Activated naive CD4-positive, alpha-beta T cell treated with anti-CD3 and anti-CD28 coated beads for 36 hours (primary cell): ENCODE measurements around the gene GDF15. TPM values are rescaled to one million over a fixed set of nuclear protein-coding genes. Genes with fewer than 3 reads are reported as not detected.
"Not testable (repeated sequence)": the region's sequence is repeated elsewhere in the genome, so short reads cannot be mapped to it uniquely, and the experiment has no call there.

Source experiments
- CTCF ChIA-PET: fragments of 350-600 bp; sonication (Branson Sonifier 250); formaldehyde crosslinking; loops from one replicate; lab custom pipeline; 2021; ENCODE audit warnings: antibody characterized with exemption; lab: Charles Lee
- DNase-seq: peaks from one replicate; pipeline ENCODE4 v3.0.0-alpha.2; 2020
- H3K27ac Mint-ChIP-seq: one replicate; pipeline ENCODE4 v1.8.0; 2021; ENCODE audit warnings: mild to moderate bottlenecking, mixed read lengths
- H3K27me3 Mint-ChIP-seq: one replicate; pipeline ENCODE4 v1.8.0; 2021; ENCODE audit warnings: low read depth, mixed read lengths
- H3K36me3 Mint-ChIP-seq: one replicate; pipeline ENCODE4 v1.8.0; 2021; ENCODE audit warnings: low read depth, mixed read lengths
- H3K4me1 Mint-ChIP-seq: one replicate; pipeline ENCODE4 v1.8.0; 2021; ENCODE audit warnings: low read depth, mixed read lengths
- H3K4me3 Mint-ChIP-seq: one replicate; pipeline ENCODE4 v1.8.0; 2021; ENCODE audit warnings: mild to moderate bottlenecking, moderate library complexity, mixed read lengths
- H3K9me3 Mint-ChIP-seq: one replicate; pipeline ENCODE4 v1.8.0; 2021; ENCODE audit warnings: mixed read lengths
- intact Hi-C: fragments of 100-400 bp; cut with micrococcal nuclease; formaldehyde crosslinking; loops from one replicate; pipeline ENCODE4 v1.15.1; 2023
- total RNA-seq, 2 experiments: library from RNA; stranded (reverse); gene quantifications; one replicate each; pipeline ENCODE4 v1.2.3, GENCODE V29; 2021

Gene GDF15
- total RNA-seq, 2 experiments from 2014 or later: 0.20 TPM; not detected in 1

GRCh38 chr19:18364826-18365528 lies 21.0 kb upstream of the GDF15 start:
- no peaks in the 10 kb centered on the region for H3K27me3 Mint-ChIP-seq
- intact Hi-C loops: no loop called here
- no peak for DNase-seq
- peak overlapping the region; percentile 27 for H3K27ac Mint-ChIP-seq
- H3K4me1 Mint-ChIP-seq: peaks cover 1% of the 10 kb centered on the region
- CTCF ChIA-PET: interaction anchor here (1.2 to 1.3 kb wide), 2 partner anchors 23 to 24 kb away, joined by 3 read pairs; no protein-coding TSS in a partner anchor
- no peak overlapping the region for H3K4me3 Mint-ChIP-seq
- H3K36me3 Mint-ChIP-seq: peaks cover 10% of the 10 kb centered on the region
- H3K9me3 Mint-ChIP-seq: peaks cover 1% of the 10 kb centered on the region

- H3K36me3 Mint-ChIP-seq: peaks cover 10% of the 10 kb centered on the region
- no peak for DNase-seq
Observed at GRCh38 chr19:18366021-18366435, 19.9 kb upstream of the GDF15 start.

GRCh38 chr19:18368504-18369222 lies 17.3 kb upstream of the GDF15 start:
- intact Hi-C loops: no loop called here
- Mint-ChIP-seq H3K9me3 (peaks cover 1% of the 10 kb centered on the region), H3K4me3 (no peak overlapping the region), H3K4me1 (peaks cover 2% of the 10 kb centered on the region), H3K36me3 (peaks cover 4% of the 10 kb centered on the region), H3K27me3 (no peaks in the 10 kb centered on the region), H3K27ac (no peak overlapping the region)
- CTCF ChIA-PET: interaction anchor here (0.5 to 0.7 kb wide), 2 partner anchors 48 to 116 kb away, joined by 3 to 5 read pairs; no protein-coding TSS in a partner anchor
- DNase-seq: no peak

More at GRCh38 chr19:18366021-18366435, 19.9 kb upstream of the GDF15 start:
- Mint-ChIP-seq H3K4me3 (no peak overlapping the region), H3K27me3 (no peaks in the 10 kb centered on the region), H3K27ac (no peak overlapping the region), H3K4me1 (peaks cover 1% of the 10 kb centered on the region), H3K9me3 (peaks cover 1% of the 10 kb centered on the region)
- intact Hi-C loops: no loop called here
- CTCF ChIA-PET: interaction anchor here (0.6 to 1.7 kb wide), 3 partner anchors 22 to 37 kb away, joined by 3 to 7 read pairs (median 4); no protein-coding TSS in a partner anchor

GRCh38 chr19:18373407-18373891 lies 12.5 kb upstream of the GDF15 start:
- intact Hi-C loops: no loop called here
- CTCF ChIA-PET: interaction anchor here (1.3 kb wide), 1 partner anchor 15 kb away, joined by 3 read pairs; no protein-coding TSS in a partner anchor
- H3K9me3 Mint-ChIP-seq: no peaks in the 10 kb centered on the region
- peak overlapping the region; percentile 71 for H3K27ac Mint-ChIP-seq
- no peaks in the 10 kb centered on the region for H3K36me3 Mint-ChIP-seq
- no peak for DNase-seq
- H3K4me1 Mint-ChIP-seq: peaks cover 9% of the 10 kb centered on the region
- H3K27me3 Mint-ChIP-seq: no peaks in the 10 kb centered on the region
- H3K4me3 Mint-ChIP-seq: no peak overlapping the region

- no peaks in the 10 kb centered on the region for H3K9me3 Mint-ChIP-seq
- CTCF ChIA-PET: interaction anchor here (1.3 kb wide), 1 partner anchor 15 kb away, joined by 3 read pairs; no protein-coding TSS in a partner anchor
- H3K4me1 Mint-ChIP-seq: peaks cover 9% of the 10 kb centered on the region
- peak; percentile 81 for DNase-seq
- intact Hi-C loops: no loop called here
- H3K36me3 Mint-ChIP-seq: no peaks in the 10 kb centered on the region
- H3K4me3 Mint-ChIP-seq: no peak overlapping the region
- peak overlapping the region; percentile 71 for H3K27ac Mint-ChIP-seq
- no peaks in the 10 kb centered on the region for H3K27me3 Mint-ChIP-seq
Observed at GRCh38 chr19:18373892-18374629, 11.9 kb upstream of the GDF15 start.

- H3K9me3 Mint-ChIP-seq: no peaks in the 10 kb centered on the region
- intact Hi-C loops: no loop called here
- H3K36me3 Mint-ChIP-seq: no peaks in the 10 kb centered on the region
- H3K27me3 Mint-ChIP-seq: peaks cover 2% of the 10 kb centered on the region
- H3K27ac Mint-ChIP-seq: no peak overlapping the region
- CTCF ChIA-PET: no interaction called here
- no peak overlapping the region for H3K4me3 Mint-ChIP-seq
- H3K4me1 Mint-ChIP-seq: peaks cover 9% of the 10 kb centered on the region
- no peak for DNase-seq
Observed at GRCh38 chr19:18377026-18377425, 8.9 kb upstream of the GDF15 start.

- DNase-seq: no peak
- H3K4me3 Mint-ChIP-seq: no peak overlapping the region
- H3K36me3 Mint-ChIP-seq: no peaks in the 10 kb centered on the region
- H3K4me1 Mint-ChIP-seq: no peaks in the 10 kb centered on the region
- peaks cover 5% of the 10 kb centered on the region for H3K27me3 Mint-ChIP-seq
- H3K9me3 Mint-ChIP-seq: no peaks in the 10 kb centered on the region
- CTCF ChIA-PET: interaction anchor here (0.6 to 1.3 kb wide), 4 partner anchors 10 to 640 kb away, joined by 3 to 4 read pairs (median 3); no protein-coding TSS in a partner anchor
- no peak overlapping the region for H3K27ac Mint-ChIP-seq
- intact Hi-C loops: no loop called here
Observed at GRCh38 chr19:18379803-18380747, 5.9 kb upstream of the GDF15 start.

- H3K4me1 Mint-ChIP-seq: no peaks in the 10 kb centered on the region
- intact Hi-C loops: no loop called here
- CTCF ChIA-PET: interaction anchor here (0.6 to 1.3 kb wide), 5 partner anchors 9 to 640 kb away, joined by 3 to 5 read pairs (median 3); no protein-coding TSS in a partner anchor
Observed at GRCh38 chr19:18380843-18381242, 5.1 kb upstream of the GDF15 start.

GRCh38 chr19:18383622-18384021 lies 2.3 kb upstream of the GDF15 start:
- H3K27me3 Mint-ChIP-seq: peaks cover 29% of the 10 kb centered on the region
- H3K9me3 Mint-ChIP-seq, CTCF ChIA-PET, H3K36me3 Mint-ChIP-seq, DNase-seq, H3K4me3 Mint-ChIP-seq, intact Hi-C loops, H3K4me1 Mint-ChIP-seq, H3K27ac Mint-ChIP-seq: not testable (repeated sequence)

More at GRCh38 chr19:18380843-18381242, 5.1 kb upstream of the GDF15 start:
- Mint-ChIP-seq H3K27me3 (peaks cover 12% of the 10 kb centered on the region), H3K36me3 (no peaks in the 10 kb centered on the region), H3K4me3 (no peak overlapping the region), H3K9me3 (no peaks in the 10 kb centered on the region), H3K27ac (no peak overlapping the region)
- DNase-seq: no peak

- CTCF ChIA-PET: interaction anchor here (0.7 kb wide), 1 partner anchor 132 kb away, joined by 3 read pairs; no protein-coding TSS in a partner anchor
- Mint-ChIP-seq H3K4me1 (no peaks in the 10 kb centered on the region), H3K9me3 (no peaks in the 10 kb centered on the region), H3K27ac (no peak overlapping the region), H3K27me3 (peaks cover 35% of the 10 kb centered on the region), H3K4me3 (no peak overlapping the region), H3K36me3 (no peaks in the 10 kb centered on the region)
- intact Hi-C loops: no loop called here
- no peak for DNase-seq
Observed at GRCh38 chr19:18384775-18385174, 1.2 kb upstream of the GDF15 start.

GRCh38 chr19:18385359-18385674 lies 641 bp upstream of the GDF15 start:
- Mint-ChIP-seq H3K4me1 (no peaks in the 10 kb centered on the region), H3K4me3 (no peak overlapping the region), H3K27me3 (peaks cover 32% of the 10 kb centered on the region), H3K27ac (no peak overlapping the region), H3K9me3 (no peaks in the 10 kb centered on the region), H3K36me3 (no peaks in the 10 kb centered on the region)
- CTCF ChIA-PET: interaction anchor here (0.7 to 1.3 kb wide), 4 partner anchors 26 to 132 kb away, joined by 3 to 5 read pairs (median 4); no protein-coding TSS in a partner anchor
- DNase-seq: no peak
- intact Hi-C loops: no loop called here
